Mesenchymal stem cell (in vitro differentiated cells and primary cell): ENCODE measurements around the gene SNX20.

Source experiments
- DNase-seq: peaks from one replicate; pipeline ENCODE4 v3.0.0-alpha.2; 2013
- H2AFZ ChIP-seq: one replicate; pipeline ENCODE4 v1.6.1; 2013; ENCODE audit warnings: low read depth, mild to moderate bottlenecking, control low read depth, inconsistent platforms, low read length, moderate library complexity
- H2AK5ac ChIP-seq: 2 replicates; pipeline ENCODE4 v1.6.1; 2013; ENCODE audit warnings: low read length, moderate library complexity, mild to moderate bottlenecking, inconsistent platforms; ENCODE audit not compliant: severe bottlenecking
- H2BK120ac ChIP-seq: one replicate; pipeline ENCODE4 v1.6.1; 2013; ENCODE audit warnings: low read depth, mild to moderate bottlenecking, inconsistent platforms, low read length, moderate library complexity
- H2BK12ac ChIP-seq, 2 experiments: one replicate each; pipeline ENCODE4 v1.6.1; 2013; ENCODE audit warnings: inconsistent platforms in 2 of 2, low read length in 2 of 2, mild to moderate bottlenecking in 2 of 2, moderate library complexity in 2 of 2, control low read depth in 1 of 2
- H2BK15ac ChIP-seq: one replicate; pipeline ENCODE4 v1.6.1; 2013; ENCODE audit warnings: mild to moderate bottlenecking, low read depth, inconsistent platforms; ENCODE audit not compliant: poor library complexity, severe bottlenecking
- H2BK5ac ChIP-seq: 2 replicates; pipeline ENCODE4 v1.6.1; 2013; ENCODE audit warnings: low read depth, mild to moderate bottlenecking, low read length, control low read depth, inconsistent platforms; ENCODE audit not compliant: poor library complexity, severe bottlenecking
- H3K14ac ChIP-seq, 2 experiments: one replicate each; pipeline ENCODE4 v1.6.1; 2013; ENCODE audit warnings: inconsistent platforms in 2 of 2, low read length in 2 of 2, control low read depth in 1 of 2, mild to moderate bottlenecking in 1 of 2, moderate library complexity in 1 of 2
- H3K18ac ChIP-seq, 2 experiments: one replicate each; pipeline ENCODE4 v1.6.1; 2013; ENCODE audit warnings: inconsistent platforms in 2 of 2, low read length in 2 of 2, control low read depth in 1 of 2, low read depth in 1 of 2, mild to moderate bottlenecking in 1 of 2
- H3K23ac ChIP-seq, 2 experiments: one replicate each; pipeline ENCODE4 v1.6.1; 2013; ENCODE audit warnings: inconsistent platforms in 2 of 2, low read length in 2 of 2, mild to moderate bottlenecking in 2 of 2, moderate library complexity in 2 of 2, control low read depth in 1 of 2
- H3K27ac ChIP-seq: 2 replicates; pipeline ENCODE4 v1.5.1; 2013; ENCODE audit warnings: mild to moderate bottlenecking, moderate library complexity, low read length, control low read depth, inconsistent platforms; ENCODE audit not compliant: poor library complexity, severe bottlenecking
- H3K27me3 ChIP-seq, 2 experiments: 2 replicates each; pipeline versions ENCODE4 v1.6.1 to v1.7.0; 2013; ENCODE audit warnings: low read length in 2 of 2, mild to moderate bottlenecking in 2 of 2, moderate library complexity in 2 of 2, control low read depth in 1 of 2, inconsistent platforms in 1 of 2; ENCODE audit not compliant: control insufficient read depth in 1 of 2, insufficient read depth in 1 of 2
- H3K36me3 ChIP-seq, 2 experiments: 2 replicates each; pipeline versions ENCODE4 v1.6.1 to v1.7.0; 2013; ENCODE audit warnings: low read length in 2 of 2, control low read depth in 1 of 2, inconsistent platforms in 1 of 2, low read depth in 1 of 2, mild to moderate bottlenecking in 1 of 2; ENCODE audit not compliant: insufficient read depth in 2 of 2, control insufficient read depth in 1 of 2
- H3K4ac ChIP-seq, 2 experiments: one replicate each; pipeline ENCODE4 v1.6.1; 2013; ENCODE audit warnings: inconsistent platforms in 2 of 2, low read length in 2 of 2, mild to moderate bottlenecking in 2 of 2, moderate library complexity in 2 of 2, control low read depth in 1 of 2, low read depth in 1 of 2
- H3K4me1 ChIP-seq: 2 replicates; pipeline ENCODE4 v1.6.1; 2013; ENCODE audit warnings: low read depth, low read length, control low read depth; ENCODE audit not compliant: control insufficient read depth, insufficient read depth
- H3K4me2 ChIP-seq: 2 replicates; pipeline ENCODE4 v1.6.1; 2013; ENCODE audit warnings: low read length, mild to moderate bottlenecking, inconsistent platforms; ENCODE audit not compliant: poor library complexity, severe bottlenecking
- H3K4me3 ChIP-seq, 2 experiments: 2 replicates each; pipeline versions ENCODE4 v1.5.1 to v1.7.0; 2013; ENCODE audit warnings: low read length in 2 of 2, mild to moderate bottlenecking in 2 of 2, control low read depth in 1 of 2, low read depth in 1 of 2; ENCODE audit not compliant: insufficient read depth in 1 of 2
- H3K79me1 ChIP-seq: replicated peaks from 2 replicates; pipeline ENCODE4 v1.6.1; 2013; ENCODE audit warnings: mild to moderate bottlenecking, control low read depth, low read length, inconsistent platforms; ENCODE audit not compliant: poor library complexity, severe bottlenecking
- H3K9ac ChIP-seq: 2 replicates; pipeline ENCODE4 v1.7.0; 2013; ENCODE audit warnings: mild to moderate bottlenecking, low read length, moderate library complexity
- H3K9me3 ChIP-seq: 2 replicates; pipeline ENCODE4 v1.7.0; 2013; ENCODE audit warnings: mild to moderate bottlenecking, low read length; ENCODE audit not compliant: control insufficient read depth
- H4K8ac ChIP-seq: one replicate; pipeline ENCODE4 v1.6.1; 2013; ENCODE audit warnings: inconsistent platforms, mild to moderate bottlenecking, low read length, moderate library complexity
- H4K91ac ChIP-seq: one replicate; pipeline ENCODE4 v1.6.1; 2013; ENCODE audit warnings: mild to moderate bottlenecking, low read length, inconsistent platforms
- WGBS: methylation state at CpG from one replicate; pipeline ENCODE4 v1.1.7; 2013; ENCODE audit warnings: mixed read lengths; 5-methylcytosine and 5-hydroxymethylcytosine counted together

SNX20 gene

DNA sequence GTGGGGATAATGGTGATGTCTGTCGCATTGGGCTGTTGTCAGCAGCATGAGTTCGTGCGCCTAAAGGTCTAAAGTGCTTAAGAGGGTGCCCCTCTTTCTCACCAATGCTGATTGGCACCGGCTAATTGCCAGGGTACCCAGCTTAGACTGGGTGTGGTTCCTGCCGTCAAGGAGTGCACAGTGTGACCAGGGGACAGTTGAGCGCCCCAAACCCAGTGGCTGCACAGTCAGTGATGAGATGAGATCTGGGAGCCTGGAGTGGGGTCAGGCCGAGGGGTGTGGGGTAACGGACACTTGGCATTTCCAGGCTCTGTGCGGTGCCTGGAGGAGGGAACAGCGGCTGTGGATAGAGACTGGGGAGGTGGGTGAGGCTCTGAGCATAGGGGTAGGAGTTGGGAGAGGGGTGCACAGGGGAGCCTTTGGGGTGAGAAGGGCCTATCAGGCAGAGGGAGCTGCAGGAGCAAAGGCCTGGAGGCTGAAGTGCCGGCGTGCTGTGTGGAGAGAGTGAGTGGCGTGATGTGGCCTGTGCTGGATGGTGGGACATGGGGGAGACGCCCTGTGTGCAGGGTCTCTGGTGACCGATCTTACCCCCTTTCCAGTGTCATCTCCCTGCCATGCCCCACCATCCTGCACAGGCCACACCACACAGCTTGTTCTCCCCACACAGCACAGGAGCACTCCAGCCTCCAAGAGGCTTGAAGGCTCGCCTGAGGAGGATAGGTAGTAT is 58.3 kb downstream of the SNX20 start:
- Histone ChIP-seq H4K91ac (no peak overlapping the region), H3K18ac (no peak overlapping the region), H2BK120ac (no peak overlapping the region), H3K4me1 (no peaks in the 10 kb centered on the region), H3K14ac (no peak overlapping the region), H3K4me2 (no peak overlapping the region), H3K79me1 (no peaks in the 10 kb centered on the region), H2AFZ (no peak overlapping the region), H3K27me3 (peaks cover 4 to 29% of the 10 kb centered on the region in 2 experiments), H3K36me3 (no peaks in the 10 kb centered on the region), H3K9me3 (no peaks in the 10 kb centered on the region), H3K4me3 (no peak overlapping the region), H2BK5ac (no peak overlapping the region), H4K8ac (no peak overlapping the region), H2BK15ac (no peak overlapping the region), H3K23ac (no peak overlapping the region), H3K9ac (no peak overlapping the region), H2AK5ac (no peak overlapping the region), H3K4ac (no peak overlapping the region), H2BK12ac (no peak overlapping the region), H3K27ac (no peak overlapping the region)
- DNase-seq: no peak
- WGBS: 88% methylated on average over 11 of the region's 16 CpGs

DNA sequence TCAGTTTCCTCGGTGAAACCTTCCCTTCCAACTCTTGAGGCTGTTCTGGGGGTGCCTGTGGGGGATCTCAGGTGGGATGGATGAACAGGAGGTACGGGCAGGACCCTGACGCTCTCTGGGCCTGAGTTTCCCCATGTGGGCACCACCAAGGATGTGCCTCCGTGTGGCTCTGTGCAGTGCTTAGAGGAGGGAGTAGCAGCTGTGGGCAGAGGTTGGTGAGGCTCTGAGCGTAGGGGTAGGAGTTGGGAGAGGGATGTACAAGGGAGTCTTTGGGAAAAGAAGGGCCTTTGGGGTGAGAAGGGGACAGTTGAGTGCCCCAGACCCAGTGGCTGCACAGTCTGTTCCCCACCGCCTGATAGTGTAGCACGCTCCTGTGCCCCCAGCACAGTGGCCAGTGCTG is 59.1 kb downstream of the SNX20 start:
- Histone ChIP-seq H2BK15ac (no peak overlapping the region), H2AK5ac (no peak overlapping the region), H3K4me3 (no peak overlapping the region), H3K4ac (no peak overlapping the region), H4K8ac (no peak overlapping the region), H3K4me1 (peaks cover 2% of the 10 kb centered on the region), H3K36me3 (no peaks in the 10 kb centered on the region), H3K27me3 (peaks cover 0 to 23% of the 10 kb centered on the region in 2 experiments), H2BK12ac (no peak overlapping the region), H3K14ac (peak overlapping the region in 1 of 2 experiments; percentile 74), H3K9me3 (no peaks in the 10 kb centered on the region), H3K4me2 (no peak overlapping the region), H3K27ac (no peak overlapping the region), H4K91ac (no peak overlapping the region), H3K23ac (no peak overlapping the region), H2AFZ (no peak overlapping the region), H3K79me1 (no peaks in the 10 kb centered on the region), H3K18ac (no peak overlapping the region), H2BK120ac (no peak overlapping the region), H3K9ac (no peak overlapping the region), H2BK5ac (no peak overlapping the region)
- 87% methylated on average over 7 of the region's 7 CpGs for WGBS
- no peak for DNase-seq
